Pancreas (tissue), 10 donors: Measurements from ENCODE around the gene CLIC5. TPM values are rescaled to one million over a fixed set of nuclear protein-coding genes. Genes with fewer than 3 reads are reported as not detected.

Experiments used
- ATAC-seq, 4 donors: fragments of 200-7000 bp; cut with Tn5 transposase; one replicate each; pipeline versions ENCODE4 v1.8.0 to v1.9.1; 2020; ENCODE audit warnings: mild to moderate bottlenecking in 4 of 4, moderate library complexity in 4 of 4
- DNase-seq, 6 donors: peaks; one replicate each; pipeline ENCODE4 v3.0.0-alpha.2; 2020
- FAIRE-seq: peaks from 2 replicates; lab custom pipeline; 2012; peaks lifted over from hg19 to GRCh38; lab: Jason Lieb, UNC
- H3K27ac ChIP-seq, 4 donors: fragments of 200-600 bp; sonication (generic); 1 replicate in 3 of 4; 2 replicates in 1 of 4; pipeline versions ENCODE4 v1.5.0 to v1.8.0; 2020
- H3K27me3 ChIP-seq, 4 donors: fragments of 200-600 bp; one replicate each; pipeline ENCODE4 v1.8.0; 2021
- H3K36me3 ChIP-seq, 3 donors: fragments of 200-600 bp; sonication (generic) in 1 of 3; one replicate each; pipeline versions ENCODE4 v1.5.0 to v1.8.0; 2020 to 2021
- H3K4me1 ChIP-seq, 3 donors: fragments of 200-600 bp; one replicate each; pipeline ENCODE4 v1.8.0; 2021
- H3K4me3 ChIP-seq, 4 donors: fragments of 200-600 bp; sonication (generic) in 2 of 4; one replicate each; pipeline versions ENCODE4 v1.5.0 to v1.8.0; 2020 to 2021
- H3K9me3 ChIP-seq, 4 donors: fragments of 200-600 bp; one replicate each; pipeline ENCODE4 v1.8.0; 2021
- WGBS, 2 donors: extraction: QIAGEN DNeasy Blood & Tissue Kit; methylation state at CpG; one replicate each; pipeline ENCODE4 v1.1.7; 2013; 5-methylcytosine and 5-hydroxymethylcytosine counted together
- intact Hi-C, 3 donors: fragments of 100-400 bp; cut with DNase I; formaldehyde crosslinking; loops; one replicate each; pipeline versions ENCODE4 v1.11.1 to v1.14.2; 2022
- polyA plus RNA-seq, 2 donors: library from polyadenylated mRNA; stranded (reverse); fragments of 200-250 nt; gene quantifications; one replicate each; pipeline ENCODE4 v1.2.3, GENCODE V29; 2013
- total RNA-seq, 6 donors: library from RNA; stranded (reverse); fragmentation: NEBNext Ultra II Directional in 4 of 6; extraction: Animal tissue kit (Norgen Biotek cat#: 25700) in 4 of 6; gene quantifications; one replicate each; pipeline versions ENCODE4 v1.2.1 to v1.2.4, GENCODE V29; 2021 to 2023
- TF ChIP-seq, protein P1 (sequence below), 4 donors: fragments of 200-600 bp; sonication (generic) in 3 of 4; IDR thresholded peaks; one replicate each; pipeline versions ENCODE4 v1.5.0 to v1.8.0; 2021; ENCODE audit warnings: antibody characterized with exemption in 4 of 4
- donor health status: healthy with polysubstance abuse.
- donor health status: DM: no; HTN: no; CAD: no; lungs with moderate emphysema.
- donor health status: DM: no; HTN: no; CAD: no.
- donor health status: control.
- donor health status: control.
- donor health status: Bipolar disorder and iron deficiency.
- donor health status: DM: yes; HTN: yes; CAD: no.
- donor health status: DM: no; HTN: no; CAD: no.
- donor health status: DM: no; HTN: no; CAD: no.
- donor health status: DM: yes; HTN: yes; CAD: no.

CLIC5 gene
- total and polyA plus RNA-seq, 8 donors = 0.53 to 2.1 (median 1.3) TPM

- no peak for FAIRE-seq
- Histone ChIP-seq H3K27me3 (no peaks in the 10 kb centered on the region), H3K4me3 (no peak overlapping the region), H3K9me3 (no peaks in the 10 kb centered on the region), H3K27ac (no peak overlapping the region), H3K36me3 (no peaks in the 10 kb centered on the region), H3K4me1 (no peaks in the 10 kb centered on the region)
- DNase-seq = no peak
- WGBS, 2 donors = 84 to 92% methylated on average over 5 of the region's 5 CpGs
- TF ChIP-seq, protein P1, sequence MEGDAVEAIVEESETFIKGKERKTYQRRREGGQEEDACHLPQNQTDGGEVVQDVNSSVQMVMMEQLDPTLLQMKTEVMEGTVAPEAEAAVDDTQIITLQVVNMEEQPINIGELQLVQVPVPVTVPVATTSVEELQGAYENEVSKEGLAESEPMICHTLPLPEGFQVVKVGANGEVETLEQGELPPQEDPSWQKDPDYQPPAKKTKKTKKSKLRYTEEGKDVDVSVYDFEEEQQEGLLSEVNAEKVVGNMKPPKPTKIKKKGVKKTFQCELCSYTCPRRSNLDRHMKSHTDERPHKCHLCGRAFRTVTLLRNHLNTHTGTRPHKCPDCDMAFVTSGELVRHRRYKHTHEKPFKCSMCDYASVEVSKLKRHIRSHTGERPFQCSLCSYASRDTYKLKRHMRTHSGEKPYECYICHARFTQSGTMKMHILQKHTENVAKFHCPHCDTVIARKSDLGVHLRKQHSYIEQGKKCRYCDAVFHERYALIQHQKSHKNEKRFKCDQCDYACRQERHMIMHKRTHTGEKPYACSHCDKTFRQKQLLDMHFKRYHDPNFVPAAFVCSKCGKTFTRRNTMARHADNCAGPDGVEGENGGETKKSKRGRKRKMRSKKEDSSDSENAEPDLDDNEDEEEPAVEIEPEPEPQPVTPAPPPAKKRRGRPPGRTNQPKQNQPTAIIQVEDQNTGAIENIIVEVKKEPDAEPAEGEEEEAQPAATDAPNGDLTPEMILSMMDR (IDR thresholded peaks at IDR 0.05) = no peak
- ATAC-seq = no peak
- intact Hi-C loops = no loop called here
These were observed 30.8 kb downstream of the CLIC5 start for GRCh38 chr6:45984788-45985425.

DNA sequence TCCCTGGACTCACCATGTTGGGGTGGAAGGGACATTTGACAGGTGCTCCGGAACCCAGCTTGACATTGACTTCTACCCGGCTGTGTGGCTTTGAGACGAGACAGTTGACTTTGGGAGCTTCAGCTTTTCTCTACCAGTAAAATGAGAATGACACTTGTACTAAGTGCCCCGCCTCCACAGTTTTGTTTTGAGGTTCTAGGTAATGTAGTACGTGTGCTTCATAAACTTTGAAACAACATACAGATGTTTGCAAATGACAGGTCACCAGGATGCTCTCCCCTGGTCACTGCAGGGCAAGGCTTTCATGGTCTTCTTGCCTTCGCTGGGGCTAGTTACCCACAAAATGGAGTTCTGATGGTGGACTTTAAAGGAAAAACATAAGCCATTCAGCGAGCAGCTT, 31.3 kb downstream of the CLIC5 start:
- ATAC-seq = no peak
- WGBS, 2 donors = 85 to 89% methylated on average over 7 of the region's 7 CpGs
- intact Hi-C loops = no loop called here
- no peaks in the 10 kb centered on the region for H3K27me3 ChIP-seq
- DNase-seq = no peak
- no peak overlapping the region for H3K27ac ChIP-seq
- TF ChIP-seq, protein P1 (IDR thresholded peaks at IDR 0.05) = no peak
- no peaks in the 10 kb centered on the region for H3K9me3 ChIP-seq
- FAIRE-seq = no peak
- no peak overlapping the region for H3K4me3 ChIP-seq
- no peaks in the 10 kb centered on the region for H3K4me1 ChIP-seq
- H3K36me3 ChIP-seq = no peaks in the 10 kb centered on the region

GRCh38 chr6:45983062-45983461, 32.6 kb downstream of the CLIC5 start:
- TF ChIP-seq, protein P1 (IDR thresholded peaks at IDR 0.05) = no peak
- DNase-seq = no peak
- no peak for ATAC-seq
- no peaks in the 10 kb centered on the region for H3K4me1 ChIP-seq
- no peaks in the 10 kb centered on the region for H3K9me3 ChIP-seq
- no peak overlapping the region for H3K27ac ChIP-seq
- FAIRE-seq = no peak
- H3K4me3 ChIP-seq = no peak overlapping the region
- no peaks in the 10 kb centered on the region for H3K27me3 ChIP-seq
- intact Hi-C loops = no loop called here
- WGBS, 2 donors = 81 to 86% methylated on average over 1 of the region's 1 CpG
- H3K36me3 ChIP-seq = no peaks in the 10 kb centered on the region

GRCh38 chr6:45982280-45983036, 33.2 kb downstream of the CLIC5 start:
- Histone ChIP-seq H3K4me1 (no peaks in the 10 kb centered on the region), H3K9me3 (no peaks in the 10 kb centered on the region), H3K27ac (no peak overlapping the region), H3K27me3 (no peaks in the 10 kb centered on the region), H3K4me3 (no peak overlapping the region), H3K36me3 (no peaks in the 10 kb centered on the region)
- ATAC-seq = no peak
- FAIRE-seq = peak; percentile 39
- TF ChIP-seq, protein P1 (IDR thresholded peaks at IDR 0.05) = no peak
- WGBS, 2 donors = 84 to 89% methylated on average over 9 of the region's 9 CpGs
- intact Hi-C loops = no loop called here
- DNase-seq = no peak

GRCh38 chr6:45981046-45981445, 34.6 kb downstream of the CLIC5 start:
- Histone ChIP-seq H3K27ac (no peak overlapping the region), H3K9me3 (no peaks in the 10 kb centered on the region), H3K36me3 (no peaks in the 10 kb centered on the region), H3K4me1 (no peaks in the 10 kb centered on the region), H3K4me3 (no peak overlapping the region), H3K27me3 (no peaks in the 10 kb centered on the region)
- intact Hi-C loops = no loop called here
- TF ChIP-seq, protein P1 (IDR thresholded peaks at IDR 0.05) = no peak
- 79 to 82% methylated on average over 3 of the region's 3 CpGs for WGBS, 2 donors
- ATAC-seq (no peak), FAIRE-seq (no peak), DNase-seq (no peak)
